Activated CD8-positive, alpha-beta memory T cell treated with anti-CD3 and anti-CD28 coated beads, Interleukin-2, amount 10 ng/mL, durations not matched to agents 7 days and 5 days (primary cell): ENCODE results near the gene TAS1R3. TPM values are rescaled to one million over a fixed set of nuclear protein-coding genes. Genes with fewer than 3 reads are reported as not detected.

Source experiments
- ATAC-seq: fragments of 150-1000 bp; cut with Tn5 transposase; one replicate; pipeline ENCODE4 v1.10.0; 2021; ENCODE audit warnings: moderate library complexity
- CTCF ChIA-PET: fragments of 350-600 bp; sonication (Branson Sonifier 250); formaldehyde crosslinking; loops from one replicate; lab custom pipeline; 2021; ENCODE audit warnings: antibody characterized with exemption; lab: Charles Lee
- DNase-seq: peaks from one replicate; pipeline ENCODE4 v3.0.0-alpha.2; 2020
- H3K27ac Mint-ChIP-seq: one replicate; pipeline ENCODE4 v1.8.0; 2021; ENCODE audit warnings: mild to moderate bottlenecking, mixed read lengths
- H3K27me3 Mint-ChIP-seq: one replicate; pipeline ENCODE4 v1.8.0; 2021; ENCODE audit warnings: mixed read lengths
- H3K36me3 Mint-ChIP-seq: one replicate; pipeline ENCODE4 v1.8.0; 2021; ENCODE audit warnings: mild to moderate bottlenecking, mixed read lengths
- H3K4me1 Mint-ChIP-seq: one replicate; pipeline ENCODE4 v1.8.0; 2021; ENCODE audit warnings: mixed read lengths
- H3K4me3 Mint-ChIP-seq: one replicate; pipeline ENCODE4 v1.8.0; 2021; ENCODE audit warnings: mild to moderate bottlenecking, moderate library complexity, mixed read lengths
- H3K9me3 Mint-ChIP-seq: one replicate; pipeline ENCODE4 v1.8.0; 2022; ENCODE audit warnings: low read depth, mixed read lengths
- total RNA-seq, 2 experiments: library from RNA; stranded (reverse); gene quantifications; one replicate each; pipeline ENCODE4 v1.2.3, GENCODE V29; 2021

The TAS1R3 gene
- total RNA-seq: under 1 TPM; 0.77 to 0.82 TPM

DNA sequence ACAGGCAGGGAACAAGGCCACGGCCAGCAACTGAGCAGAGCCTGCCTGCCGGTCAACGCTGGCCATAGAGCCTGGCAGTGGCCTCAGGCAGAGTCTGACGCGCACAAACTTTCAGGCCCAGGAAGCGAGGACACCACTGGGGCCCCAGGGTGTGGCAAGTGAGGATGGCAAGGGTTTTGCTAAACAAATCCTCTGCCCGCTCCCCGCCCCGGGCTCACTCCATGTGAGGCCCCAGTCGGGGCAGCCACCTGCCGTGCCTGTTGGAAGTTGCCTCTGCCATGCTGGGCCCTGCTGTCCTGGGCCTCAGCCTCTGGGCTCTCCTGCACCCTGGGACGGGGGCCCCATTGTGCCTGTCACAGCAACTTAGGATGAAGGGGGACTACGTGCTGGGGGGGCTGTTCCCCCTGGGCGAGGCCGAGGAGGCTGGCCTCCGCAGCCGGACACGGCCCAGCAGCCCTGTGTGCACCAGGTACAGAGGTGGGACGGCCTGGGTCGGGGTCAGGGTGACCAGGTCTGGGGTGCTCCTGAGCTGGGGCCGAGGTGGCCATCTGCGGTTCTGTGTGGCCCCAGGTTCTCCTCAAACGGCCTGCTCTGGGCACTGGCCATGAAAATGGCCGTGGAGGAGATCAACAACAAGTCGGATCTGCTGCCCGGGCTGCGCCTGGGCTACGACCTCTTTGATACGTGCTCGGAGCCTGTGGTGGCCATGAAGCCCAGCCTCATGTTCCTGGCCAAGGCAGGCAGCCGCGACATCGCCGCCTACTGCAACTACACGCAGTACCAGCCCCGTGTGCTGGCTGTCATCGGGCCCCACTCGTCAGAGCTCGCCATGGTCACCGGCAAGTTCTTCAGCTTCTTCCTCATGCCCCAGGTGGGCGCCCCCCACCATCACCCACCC is at the start of gene TAS1R3:
TAS1R3 (plus strand) TSS at position 213 of the 898 bp plus-strand sequence; CDS start at position 279, 66 bp downstream.
- H3K36me3 Mint-ChIP-seq: no peaks in the 10 kb centered on the region
- H3K4me1 Mint-ChIP-seq: peaks cover under 1% of the 10 kb centered on the region
- no peak for DNase-seq
- peaks cover 3% of the 10 kb centered on the region for H3K9me3 Mint-ChIP-seq
- no peaks in the 10 kb centered on the region for H3K27me3 Mint-ChIP-seq
- no peak for ATAC-seq
- no peak within 1 kb of the TSS for H3K27ac Mint-ChIP-seq
- CTCF ChIA-PET: no interaction called here
- H3K4me3 Mint-ChIP-seq: no peak within 1 kb of the TSS

DNA sequence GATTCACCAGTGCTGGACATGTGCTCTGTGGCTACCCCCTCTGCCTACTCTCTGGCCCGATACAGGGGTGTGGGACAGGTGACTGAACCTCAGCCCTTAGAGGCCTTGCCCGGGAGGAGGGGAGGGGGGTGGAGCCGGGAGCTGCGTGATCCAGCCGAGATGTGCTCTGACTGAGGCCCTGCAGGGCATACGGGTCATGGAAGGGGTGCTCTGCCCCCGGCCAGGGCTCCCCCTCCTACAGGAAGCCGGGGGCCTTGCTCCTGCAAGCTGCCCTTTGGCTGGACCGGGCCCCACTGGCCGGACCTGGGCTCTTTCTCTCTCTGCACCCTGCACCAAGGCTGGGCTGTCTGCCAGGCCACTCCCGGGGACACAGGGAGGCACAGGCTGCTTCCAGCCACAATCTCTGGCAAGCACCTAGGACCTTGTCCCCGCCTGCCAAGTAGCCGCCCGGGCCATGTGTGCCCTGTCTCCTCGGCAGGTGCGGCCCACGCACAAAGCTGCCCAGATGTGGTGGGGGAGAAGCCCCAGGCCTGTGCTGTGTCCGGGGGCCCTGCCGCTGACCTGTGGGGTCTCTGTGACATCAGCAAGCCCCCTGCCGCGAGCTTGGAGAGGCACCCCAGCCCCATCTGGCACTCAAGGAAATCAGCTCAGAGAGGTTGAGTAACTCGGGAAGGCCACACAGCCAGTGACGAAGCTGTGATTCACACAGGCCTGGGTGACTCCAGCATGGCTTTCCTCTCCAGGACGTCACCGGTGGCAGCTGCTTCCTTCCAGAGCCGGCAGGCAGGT is 49.4 kb upstream of the TAS1R3 start:
- H3K4me3 Mint-ChIP-seq: no peak overlapping the region
- DNase-seq (no peak), ATAC-seq (no peak)
- CTCF ChIA-PET: interaction anchor here (0.9 to 1.5 kb wide), 2 partner anchors 11 to 31 kb away, joined by 3 to 4 read pairs; no protein-coding TSS in a partner anchor
- H3K27me3 Mint-ChIP-seq: no peaks in the 10 kb centered on the region
- H3K27ac Mint-ChIP-seq: no peak overlapping the region
- no peaks in the 10 kb centered on the region for H3K9me3 Mint-ChIP-seq
- H3K4me1 Mint-ChIP-seq: no peaks in the 10 kb centered on the region
- H3K36me3 Mint-ChIP-seq: no peaks in the 10 kb centered on the region

DNA sequence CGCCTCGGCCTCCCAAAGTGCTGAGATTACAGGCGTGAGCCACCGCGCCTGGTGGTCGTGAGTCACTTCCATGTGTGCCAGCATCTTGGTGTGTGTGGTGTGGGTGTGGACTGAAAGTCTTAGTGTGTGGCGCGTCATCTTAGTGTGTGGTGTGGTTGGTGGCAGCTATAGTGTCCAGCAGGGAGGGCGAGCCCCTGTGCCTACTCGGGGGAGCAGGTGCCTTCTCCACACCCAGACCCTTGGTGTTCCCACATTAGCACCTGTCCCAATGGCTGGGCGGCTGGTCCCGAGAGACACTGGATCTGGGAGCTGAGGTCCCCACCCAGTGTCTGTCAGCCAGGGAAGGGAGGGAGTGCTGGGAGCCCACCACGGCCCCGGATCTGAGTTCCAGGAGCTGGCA is 48.1 kb upstream of the TAS1R3 start:
- H3K27ac Mint-ChIP-seq: no peak overlapping the region
- ATAC-seq: no peak
- DNase-seq: no peak
- no peaks in the 10 kb centered on the region for H3K27me3 Mint-ChIP-seq
- CTCF ChIA-PET: interaction anchor here (1.5 kb wide), 1 partner anchor 32 kb away, joined by 4 read pairs; no protein-coding TSS in a partner anchor
- no peak overlapping the region for H3K4me3 Mint-ChIP-seq
- H3K36me3 Mint-ChIP-seq: no peaks in the 10 kb centered on the region
- no peaks in the 10 kb centered on the region for H3K4me1 Mint-ChIP-seq
- H3K9me3 Mint-ChIP-seq: no peaks in the 10 kb centered on the region

DNA sequence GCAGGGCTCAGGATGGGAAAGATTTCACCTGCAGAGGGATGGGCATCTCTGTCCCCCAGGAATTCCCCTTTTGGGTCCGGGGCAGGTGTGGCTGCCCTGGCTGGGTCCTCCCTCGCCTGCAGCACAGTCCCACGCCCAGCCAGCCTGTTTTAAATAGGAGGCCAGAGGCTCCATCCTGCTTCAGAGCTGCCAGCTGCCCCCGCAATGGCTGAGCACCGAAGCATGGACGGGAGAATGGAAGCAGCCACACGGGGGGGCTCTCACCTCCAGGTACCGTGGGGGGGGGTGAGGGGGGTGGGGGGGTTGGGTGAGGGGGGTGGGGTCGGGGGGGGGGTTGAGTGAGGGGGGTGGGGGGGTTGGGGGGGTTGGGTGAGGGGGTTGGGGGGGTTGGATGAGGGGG is 47.3 kb upstream of the TAS1R3 start:
- Mint-ChIP-seq H3K27ac (no peak overlapping the region), H3K4me3 (no peak overlapping the region), H3K4me1 (no peaks in the 10 kb centered on the region), H3K9me3 (no peaks in the 10 kb centered on the region), H3K36me3 (no peaks in the 10 kb centered on the region), H3K27me3 (no peaks in the 10 kb centered on the region)
- CTCF ChIA-PET: no interaction called here
- no peak for DNase-seq
- ATAC-seq: no peak

DNA sequence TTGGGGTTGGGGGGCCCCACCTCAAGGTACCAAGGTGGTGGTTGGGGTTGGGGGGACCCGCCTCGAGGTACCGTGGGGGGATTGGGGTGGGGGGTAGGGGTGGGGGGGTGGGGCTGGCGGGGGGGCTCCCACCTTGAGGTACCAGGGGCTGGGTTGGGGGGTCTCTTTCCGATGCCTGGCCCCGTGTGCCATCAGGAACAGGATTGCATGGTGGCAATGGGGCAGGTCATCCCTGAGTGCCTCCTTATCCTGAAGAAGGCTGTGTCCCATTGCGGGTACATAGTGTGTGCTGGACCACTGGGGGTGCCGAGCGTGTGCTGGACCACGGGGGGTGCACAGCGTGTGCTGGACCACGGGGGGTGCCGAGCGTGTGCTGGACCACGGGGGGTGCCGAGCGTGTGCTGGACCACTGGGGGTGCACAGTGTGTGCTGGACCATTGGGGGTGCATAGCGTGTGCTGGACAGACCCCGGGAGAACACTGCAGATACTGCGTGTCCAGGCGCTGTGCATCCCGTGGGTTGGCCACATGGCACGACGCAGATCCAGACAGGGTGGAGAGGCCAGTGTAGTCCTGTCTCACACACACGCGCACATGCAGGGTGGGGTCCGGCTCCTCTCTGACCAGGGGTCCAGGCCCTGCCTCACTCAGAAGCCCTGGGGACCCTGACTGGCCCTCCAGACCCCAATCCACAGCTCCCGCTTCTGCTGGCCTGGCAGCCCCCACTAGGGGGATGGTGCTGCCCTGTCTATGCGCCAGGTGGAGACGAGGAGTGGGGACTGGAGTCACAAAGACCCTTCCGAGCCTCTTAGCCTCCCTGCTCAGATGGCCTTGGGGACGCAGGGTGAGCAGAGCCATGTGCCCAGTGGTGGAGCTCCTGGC is 46.6 kb upstream of the TAS1R3 start:
- no peaks in the 10 kb centered on the region for H3K9me3 Mint-ChIP-seq
- no peak overlapping the region for H3K27ac Mint-ChIP-seq
- H3K4me1 Mint-ChIP-seq: no peaks in the 10 kb centered on the region
- no peak overlapping the region for H3K4me3 Mint-ChIP-seq
- no peaks in the 10 kb centered on the region for H3K27me3 Mint-ChIP-seq
- ATAC-seq (no peak), DNase-seq (no peak)
- CTCF ChIA-PET: no interaction called here
- no peaks in the 10 kb centered on the region for H3K36me3 Mint-ChIP-seq

DNA sequence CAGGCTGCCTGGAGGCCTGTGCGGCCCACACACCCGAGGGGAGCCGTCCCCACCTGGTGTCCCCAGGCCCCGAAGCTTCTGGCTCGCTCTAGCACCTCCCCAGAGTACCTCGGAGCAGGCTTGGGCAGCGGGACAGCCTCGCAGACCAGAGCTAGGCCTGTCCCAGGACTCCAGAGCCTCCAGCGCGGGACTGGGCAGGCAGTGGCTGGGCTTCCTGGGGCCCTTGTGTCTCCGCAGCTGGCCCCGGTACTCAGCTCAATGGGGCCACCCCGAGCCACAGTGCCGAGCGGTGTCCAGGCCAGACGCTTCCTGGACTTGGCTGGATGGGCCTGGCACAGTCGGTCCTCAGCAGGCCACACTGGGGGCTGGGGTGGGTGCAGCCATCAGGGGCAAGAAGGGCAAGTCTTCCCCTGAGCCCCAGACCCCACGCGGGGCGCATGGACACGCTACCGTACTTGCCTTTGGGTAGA is 45.9 kb upstream of the TAS1R3 start:
- Mint-ChIP-seq H3K27ac (no peak overlapping the region), H3K4me3 (no peak overlapping the region), H3K27me3 (no peaks in the 10 kb centered on the region), H3K9me3 (no peaks in the 10 kb centered on the region), H3K4me1 (no peaks in the 10 kb centered on the region), H3K36me3 (no peaks in the 10 kb centered on the region)
- no peak for ATAC-seq
- CTCF ChIA-PET: no interaction called here
- no peak for DNase-seq

DNA sequence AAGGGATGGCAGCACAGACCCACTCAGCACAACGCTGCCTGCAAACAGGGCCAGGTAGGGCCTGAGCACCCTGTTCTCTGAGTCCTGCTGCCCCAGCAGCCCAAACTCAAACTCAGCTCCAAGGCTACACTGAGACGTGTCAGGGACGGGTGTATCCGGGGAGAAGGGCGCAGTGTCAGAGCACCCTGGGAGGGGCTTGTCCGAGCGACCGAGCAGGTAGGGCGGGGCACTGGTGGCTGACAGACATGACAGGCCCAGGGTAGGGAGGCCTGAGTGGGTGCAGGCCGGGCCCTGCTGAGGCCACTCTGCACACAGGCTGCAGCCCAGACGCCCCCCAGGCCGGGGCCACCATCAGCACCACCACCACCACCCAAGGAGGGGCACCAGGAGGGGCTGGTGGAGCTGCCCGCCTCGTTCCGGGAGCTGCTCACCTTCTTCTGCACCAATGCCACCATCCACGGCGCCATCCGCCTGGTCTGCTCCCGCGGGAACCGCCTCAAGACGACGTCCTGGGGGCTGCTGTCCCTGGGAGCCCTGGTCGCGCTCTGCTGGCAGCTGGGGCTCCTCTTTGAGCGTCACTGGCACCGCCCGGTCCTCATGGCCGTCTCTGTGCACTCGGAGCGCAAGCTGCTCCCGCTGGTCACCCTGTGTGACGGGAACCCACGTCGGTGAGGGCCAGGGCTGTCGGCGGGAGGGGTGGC is 45.3 kb upstream of the TAS1R3 start:
- CTCF ChIA-PET: interaction anchor here (0.9 kb wide), 1 partner anchor 163 kb away, joined by 3 read pairs; no protein-coding TSS in a partner anchor
- no peak for DNase-seq
- Mint-ChIP-seq H3K9me3 (no peaks in the 10 kb centered on the region), H3K27me3 (no peaks in the 10 kb centered on the region), H3K27ac (no peak overlapping the region), H3K36me3 (no peaks in the 10 kb centered on the region), H3K4me3 (no peak overlapping the region), H3K4me1 (no peaks in the 10 kb centered on the region)
- no peak for ATAC-seq

DNA sequence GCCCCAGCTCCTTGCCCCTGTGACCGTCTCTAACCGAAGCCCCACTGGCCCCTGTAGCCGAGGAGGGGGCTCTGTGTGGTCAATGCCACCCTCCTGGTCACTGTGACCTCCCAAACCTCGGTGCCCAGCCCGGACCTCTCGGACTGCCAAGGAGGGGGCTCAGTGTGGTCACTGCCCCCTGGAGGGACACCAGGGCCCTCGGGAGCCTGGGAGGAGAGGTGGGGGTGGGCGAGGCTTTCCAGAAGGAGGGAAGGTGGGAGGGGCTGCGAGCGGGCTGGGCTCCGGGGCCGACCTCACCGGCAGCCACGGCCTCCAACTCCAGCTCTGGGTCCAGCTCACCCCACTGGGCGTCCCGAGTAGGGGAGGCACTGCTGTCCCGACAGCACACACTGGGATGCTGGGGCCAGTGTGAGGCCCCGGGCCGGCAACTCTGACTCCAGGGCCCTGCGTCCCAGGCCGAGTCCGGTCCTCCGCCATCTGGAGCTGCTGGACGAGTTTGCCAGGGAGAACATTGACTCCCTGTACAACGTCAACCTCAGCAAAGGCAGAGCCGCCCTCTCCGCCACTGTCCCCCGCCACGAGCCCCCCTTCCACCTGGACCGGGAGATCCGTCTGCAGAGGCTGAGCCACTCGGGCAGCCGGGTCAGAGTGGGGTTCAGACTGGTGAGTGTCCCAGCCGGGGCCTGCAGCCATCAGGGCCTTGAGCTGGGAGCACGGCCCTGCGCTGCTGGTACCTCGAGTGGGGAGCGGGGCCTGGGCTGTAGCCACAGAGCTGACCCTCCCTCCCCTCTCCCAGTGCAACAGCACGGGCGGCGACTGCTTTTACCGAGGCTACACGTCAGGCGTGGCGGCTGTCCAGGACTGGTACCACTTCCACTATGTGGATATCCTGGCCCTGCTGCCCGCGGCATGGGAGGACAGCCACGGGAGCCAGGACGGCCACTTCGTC is 44.5 kb upstream of the TAS1R3 start:
- H3K4me3 Mint-ChIP-seq: no peak overlapping the region
- no peaks in the 10 kb centered on the region for H3K4me1 Mint-ChIP-seq
- H3K27ac Mint-ChIP-seq: no peak overlapping the region
- DNase-seq: no peak
- H3K9me3 Mint-ChIP-seq: no peaks in the 10 kb centered on the region
- no peaks in the 10 kb centered on the region for H3K27me3 Mint-ChIP-seq
- CTCF ChIA-PET: interaction anchor here (0.9 kb wide), 1 partner anchor 164 kb away, joined by 3 read pairs; no protein-coding TSS in a partner anchor
- H3K36me3 Mint-ChIP-seq: no peaks in the 10 kb centered on the region
- ATAC-seq: no peak

DNA sequence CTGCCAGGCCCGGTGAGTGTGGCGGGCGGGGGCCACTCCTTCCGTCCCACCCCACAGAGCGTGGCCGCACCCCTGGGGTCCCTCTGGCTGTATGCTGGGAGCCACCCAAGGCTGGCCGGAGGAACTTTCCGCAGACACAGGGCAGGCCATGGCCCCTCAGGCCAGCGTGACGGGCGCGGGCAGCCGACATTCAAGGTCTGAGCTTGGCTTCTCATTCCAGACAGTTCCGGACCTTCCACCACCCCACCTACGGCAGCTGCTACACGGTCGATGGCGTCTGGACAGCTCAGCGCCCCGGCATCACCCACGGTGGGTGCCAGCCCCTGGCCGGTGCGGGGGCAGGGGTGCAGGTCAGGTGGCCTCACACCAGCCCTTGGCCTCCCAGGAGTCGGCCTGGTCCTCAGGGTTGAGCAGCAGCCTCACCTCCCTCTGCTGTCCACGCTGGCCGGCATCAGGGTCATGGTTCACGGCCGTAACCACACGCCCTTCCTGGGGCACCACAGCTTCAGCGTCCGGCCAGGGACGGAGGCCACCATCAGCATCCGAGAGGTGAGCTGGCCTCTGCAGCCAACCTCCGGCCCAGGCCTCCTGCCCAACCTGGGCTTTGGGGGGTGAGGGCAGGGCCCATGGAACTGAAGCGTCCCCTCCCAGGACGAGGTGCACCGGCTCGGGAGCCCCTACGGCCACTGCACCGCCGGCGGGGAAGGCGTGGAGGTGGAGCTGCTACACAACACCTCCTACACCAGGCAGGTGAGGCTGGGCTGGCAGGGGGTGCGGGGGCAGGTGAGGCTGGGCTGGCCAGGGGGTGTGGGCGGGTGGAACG is 43.6 kb upstream of the TAS1R3 start:
- Mint-ChIP-seq H3K27me3 (no peaks in the 10 kb centered on the region), H3K4me3 (no peak overlapping the region), H3K9me3 (no peaks in the 10 kb centered on the region), H3K36me3 (no peaks in the 10 kb centered on the region), H3K4me1 (no peaks in the 10 kb centered on the region), H3K27ac (no peak overlapping the region)
- CTCF ChIA-PET: no interaction called here
- ATAC-seq: no peak
- DNase-seq: no peak

DNA sequence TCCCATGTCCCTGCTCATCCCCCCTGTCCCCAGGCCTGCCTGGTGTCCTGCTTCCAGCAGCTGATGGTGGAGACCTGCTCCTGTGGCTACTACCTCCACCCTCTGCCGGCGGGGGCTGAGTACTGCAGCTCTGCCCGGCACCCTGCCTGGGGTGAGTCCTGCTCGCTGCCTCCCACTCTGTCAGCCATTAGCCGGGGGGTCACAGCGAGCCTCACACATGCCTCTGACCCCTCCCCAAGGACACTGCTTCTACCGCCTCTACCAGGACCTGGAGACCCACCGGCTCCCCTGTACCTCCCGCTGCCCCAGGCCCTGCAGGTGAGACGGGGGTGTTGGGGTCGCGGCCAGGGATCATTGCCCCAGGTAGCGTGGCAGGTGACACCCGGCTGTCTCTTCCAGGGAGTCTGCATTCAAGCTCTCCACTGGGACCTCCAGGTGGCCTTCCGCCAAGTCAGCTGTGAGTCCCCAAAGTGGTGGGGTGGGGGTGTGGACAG is 40.8 kb upstream of the TAS1R3 start:
- Mint-ChIP-seq H3K4me3 (no peak overlapping the region), H3K9me3 (no peaks in the 10 kb centered on the region), H3K36me3 (no peaks in the 10 kb centered on the region), H3K4me1 (no peaks in the 10 kb centered on the region), H3K27me3 (no peaks in the 10 kb centered on the region), H3K27ac (no peak overlapping the region)
- CTCF ChIA-PET: interaction anchor here (1.3 to 3.2 kb wide), 3 partner anchors 14 to 168 kb away, joined by 3 to 58 read pairs (median 4); no protein-coding TSS in a partner anchor
- no peak for ATAC-seq
- peak; percentile 69 for DNase-seq
